ENCODE data around the gene HIPK3.

HIPK3 gene

DNA sequence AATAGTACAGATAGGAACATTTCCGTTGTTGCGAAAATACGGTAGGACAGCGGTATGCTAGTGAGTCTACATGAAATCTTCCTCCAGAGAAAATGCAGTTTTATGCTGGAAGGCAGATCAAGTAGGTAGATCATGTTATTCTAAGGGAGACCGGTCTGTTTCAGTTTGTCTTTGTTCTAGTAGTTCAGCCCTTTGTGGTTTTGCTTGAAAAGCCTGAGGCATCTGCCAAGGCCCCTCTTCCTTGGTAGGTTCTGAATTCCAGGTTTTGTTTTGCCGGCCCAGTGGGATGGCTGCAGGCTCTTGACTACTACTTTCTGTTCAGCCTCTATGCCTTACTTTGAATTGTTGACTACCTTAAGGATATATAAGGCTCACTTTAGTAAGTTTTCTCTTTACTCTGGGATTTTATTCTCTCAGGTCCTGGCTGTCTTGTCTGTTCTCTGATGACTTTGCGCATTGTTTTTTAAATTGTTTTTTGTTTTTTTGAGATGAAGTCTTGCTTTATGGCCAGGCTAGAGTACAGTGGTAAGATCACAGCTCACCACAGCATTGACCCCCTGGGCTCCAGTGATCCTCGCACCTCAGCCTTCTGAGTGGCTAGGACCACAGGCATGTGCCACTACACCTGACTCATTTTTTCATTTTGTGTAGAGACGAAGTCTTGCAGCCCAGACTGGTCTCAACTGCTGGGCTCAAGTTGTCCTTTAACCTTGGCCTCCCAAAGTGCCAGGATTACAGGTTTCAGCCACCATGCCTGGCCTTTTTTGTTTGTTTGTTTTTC is 53.7 kb downstream of the HIPK3 start:
- DNase-seq: no peak

DNA sequence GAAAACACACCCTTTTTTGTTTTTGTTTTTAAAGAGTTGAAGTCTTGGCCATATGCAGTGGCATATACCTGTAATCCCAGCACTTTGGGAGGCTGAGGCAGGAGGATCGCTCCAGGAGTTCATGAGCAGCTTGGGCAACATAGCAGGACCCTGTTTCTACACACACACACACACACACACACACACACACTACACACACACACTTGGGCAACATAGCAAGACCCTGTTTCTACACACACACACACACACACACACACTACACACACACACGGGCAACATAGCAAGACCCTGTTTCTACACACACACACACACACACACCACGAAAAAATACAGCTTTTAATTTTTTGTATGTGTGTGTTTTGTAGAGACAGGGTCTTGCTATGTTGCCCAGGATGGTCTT is 54.5 kb downstream of the HIPK3 start:
- DNase-seq: no peak

DNA sequence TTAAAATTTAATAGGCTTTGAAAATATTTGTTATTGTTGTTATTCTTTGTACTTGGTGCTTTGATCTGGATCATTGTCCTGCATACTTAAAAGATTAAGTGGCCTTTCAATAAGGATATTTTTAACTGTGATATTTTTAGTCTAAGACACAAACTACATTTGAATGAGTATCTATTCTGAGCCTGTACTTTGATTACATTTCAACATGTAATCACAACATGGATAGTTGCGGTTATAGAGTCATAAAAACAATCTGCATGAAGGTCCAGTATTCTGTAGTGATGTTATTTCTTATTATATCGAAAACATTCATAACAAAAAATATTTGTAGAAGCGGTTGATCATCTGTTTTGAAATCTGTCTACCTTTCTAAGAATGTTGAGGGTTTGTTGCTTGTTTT is 58.6 kb downstream of the HIPK3 start:
- DNase-seq: no peak

DNA sequence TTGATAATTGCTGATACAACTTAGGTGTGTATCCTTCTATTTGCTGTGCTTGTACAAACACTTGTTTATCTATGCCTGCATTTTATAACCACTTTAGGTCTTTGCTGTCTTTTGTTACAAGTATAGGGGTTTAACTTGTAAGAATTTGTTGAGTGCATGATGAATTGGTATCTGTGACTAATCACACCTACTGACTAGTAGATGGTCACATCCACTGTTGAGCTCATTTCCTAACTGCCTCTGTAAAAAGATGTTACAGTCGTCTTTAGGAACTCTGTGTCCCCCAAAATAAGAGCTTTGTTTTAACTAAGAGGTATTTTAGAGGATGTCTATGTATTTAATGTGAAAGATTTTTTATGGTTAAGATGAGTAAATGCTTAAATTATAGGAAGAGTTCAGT is 60.5 kb downstream of the HIPK3 start:
- DNase-seq: no peak

DNA sequence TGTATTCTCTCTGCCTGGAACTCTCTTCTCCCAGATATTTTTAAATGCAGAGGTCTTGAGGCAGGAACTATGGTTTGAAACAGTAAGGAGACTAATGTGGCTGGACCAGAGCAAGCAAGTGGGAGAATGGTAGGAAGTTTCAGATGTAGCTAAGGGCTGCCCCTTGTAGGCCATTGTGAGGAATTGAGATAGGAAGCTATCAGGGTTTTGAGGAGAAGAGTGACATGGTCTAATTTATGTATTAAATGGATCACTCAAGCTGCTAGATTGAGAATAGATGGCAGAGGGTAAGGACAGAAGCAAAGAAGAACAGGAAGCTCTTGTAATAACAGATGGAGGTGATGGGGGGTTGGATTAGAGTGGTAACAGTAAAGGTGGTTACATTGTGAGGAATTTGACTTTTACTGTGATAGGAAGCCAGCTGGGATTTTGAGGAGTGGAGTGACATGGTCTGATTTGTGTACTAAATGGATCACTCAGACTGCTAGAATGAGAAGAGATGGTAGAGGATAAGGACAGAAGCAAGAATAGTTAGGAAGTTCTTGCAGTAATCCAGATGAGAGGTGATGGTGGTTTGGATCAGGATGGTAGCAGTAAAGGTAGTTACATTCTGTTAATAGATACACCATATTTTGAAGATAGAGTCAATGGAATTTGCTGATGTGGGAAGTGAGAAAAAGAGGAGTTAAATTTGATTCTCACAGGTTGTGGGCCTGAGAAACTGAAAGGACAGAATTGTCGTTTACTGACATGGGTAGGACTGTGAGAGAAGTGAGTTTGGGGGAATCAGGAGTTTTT is 63.0 kb downstream of the HIPK3 start:
- DNase-seq: no peak

DNA sequence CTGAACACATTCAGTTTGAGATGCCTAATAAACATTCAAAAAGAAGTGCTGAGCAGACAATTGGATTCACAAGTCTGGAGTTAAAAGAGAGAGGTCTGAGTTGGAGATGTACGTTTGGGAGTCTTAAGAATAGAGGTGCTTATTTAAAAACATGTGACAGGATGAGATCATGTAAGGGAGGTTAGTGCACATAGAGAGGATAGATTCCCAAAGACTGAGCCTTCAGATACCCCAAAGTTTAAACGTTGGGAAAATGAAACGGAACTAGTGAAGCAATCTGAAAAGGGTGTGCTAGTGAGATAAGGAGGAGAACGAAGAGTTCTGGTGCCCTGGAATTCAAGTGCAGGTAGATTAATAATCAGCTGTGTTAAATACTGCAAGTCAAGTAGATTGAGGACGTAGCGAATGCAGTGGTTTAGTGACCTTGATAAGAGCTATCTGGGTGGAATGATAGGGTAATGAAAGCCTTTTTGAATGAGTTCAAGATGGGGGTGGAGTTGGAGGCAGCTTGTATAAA is 63.7 kb downstream of the HIPK3 start:
- DNase-seq: no peak

DNA sequence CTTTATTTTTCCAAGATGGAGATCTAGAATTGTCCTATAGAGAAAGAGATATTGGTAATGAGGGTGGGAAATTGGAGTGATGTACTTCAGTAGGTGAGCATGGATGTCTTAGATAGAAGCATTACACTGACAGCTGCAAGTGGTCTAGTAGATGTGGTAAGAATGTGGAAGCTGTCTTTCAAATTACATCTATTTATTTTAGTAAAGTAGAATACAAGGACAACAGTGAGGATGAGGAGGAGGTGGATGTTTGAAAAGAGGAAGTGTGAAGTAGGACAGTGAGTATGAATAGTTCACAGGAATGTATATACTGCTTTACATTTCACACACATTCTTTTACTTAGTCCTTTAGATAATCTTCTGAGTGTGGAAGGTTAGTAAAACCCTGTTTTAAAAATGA is 64.2 kb downstream of the HIPK3 start:
- DNase-seq: no peak

DNA sequence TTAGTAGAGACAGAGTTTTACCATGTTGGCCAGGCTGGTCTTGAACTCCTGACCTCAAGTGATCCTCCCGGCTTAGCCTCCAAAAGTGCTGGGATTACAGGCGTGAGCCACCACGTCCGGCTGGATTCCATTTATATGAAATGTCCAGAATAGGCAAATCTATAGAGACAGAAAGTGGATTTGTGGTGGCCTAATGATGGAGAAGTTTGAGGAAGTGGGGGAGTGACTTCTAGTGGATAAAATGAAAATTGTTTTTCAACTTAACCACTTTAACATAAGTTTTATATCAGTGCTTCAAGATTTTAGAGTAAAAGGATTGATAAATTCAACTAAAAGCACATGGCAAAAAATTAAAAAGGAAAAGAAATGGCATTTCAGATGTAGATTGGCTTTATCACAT is 66.2 kb downstream of the HIPK3 start:
- DNase-seq: no peak

DNA sequence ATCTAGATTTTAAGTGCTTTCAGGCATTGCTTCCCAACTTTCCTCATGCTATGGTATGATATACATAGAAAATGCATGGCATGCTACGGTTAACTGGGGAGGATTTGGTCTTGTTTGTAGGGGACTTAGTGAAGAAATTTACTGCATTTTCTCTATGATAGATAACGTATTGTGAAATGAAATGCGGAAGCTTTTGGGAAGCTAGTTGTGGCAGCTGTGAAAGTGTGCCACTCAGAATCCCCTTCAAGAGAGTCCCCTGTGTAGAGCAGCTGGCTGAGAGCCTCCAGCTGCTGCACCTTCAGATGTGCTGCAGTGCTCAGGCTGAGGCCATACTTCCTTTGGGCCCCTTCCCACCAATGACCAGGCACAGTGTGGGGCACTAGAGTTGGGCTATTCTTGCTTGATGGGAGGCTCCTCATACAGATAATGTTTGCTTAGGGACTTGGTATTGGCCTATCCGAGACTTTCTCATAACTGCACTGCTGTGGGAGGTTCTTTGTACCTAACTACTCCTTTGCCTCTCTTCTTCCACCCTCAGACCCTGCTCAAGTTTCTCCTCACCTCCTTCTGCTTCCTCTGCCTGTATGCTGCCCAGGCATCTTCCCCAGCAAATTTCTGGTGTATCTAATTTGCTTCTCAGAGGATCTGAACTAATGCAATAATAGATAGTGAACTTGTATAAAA is 67.3 kb downstream of the HIPK3 start:
- no peak for DNase-seq

DNA sequence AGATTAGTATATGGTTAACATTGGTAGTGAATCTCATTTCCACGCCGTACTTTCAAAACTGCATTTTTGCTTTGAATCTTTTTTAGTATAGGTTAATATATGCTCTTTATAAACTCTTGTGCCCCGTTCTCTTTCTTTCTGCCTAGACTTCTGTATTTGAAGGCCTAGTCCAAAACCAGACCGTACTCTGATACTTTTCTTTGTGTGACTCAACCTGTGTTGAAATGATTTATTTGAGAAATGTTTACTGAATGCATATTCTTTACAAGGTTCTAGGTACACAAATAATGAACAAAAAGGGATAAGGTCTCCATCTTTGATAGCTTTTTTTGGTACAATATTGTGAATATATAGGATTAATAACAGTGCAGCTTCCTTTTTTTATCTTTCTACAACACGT is 68.3 kb downstream of the HIPK3 start:
- no peak for DNase-seq

DNA sequence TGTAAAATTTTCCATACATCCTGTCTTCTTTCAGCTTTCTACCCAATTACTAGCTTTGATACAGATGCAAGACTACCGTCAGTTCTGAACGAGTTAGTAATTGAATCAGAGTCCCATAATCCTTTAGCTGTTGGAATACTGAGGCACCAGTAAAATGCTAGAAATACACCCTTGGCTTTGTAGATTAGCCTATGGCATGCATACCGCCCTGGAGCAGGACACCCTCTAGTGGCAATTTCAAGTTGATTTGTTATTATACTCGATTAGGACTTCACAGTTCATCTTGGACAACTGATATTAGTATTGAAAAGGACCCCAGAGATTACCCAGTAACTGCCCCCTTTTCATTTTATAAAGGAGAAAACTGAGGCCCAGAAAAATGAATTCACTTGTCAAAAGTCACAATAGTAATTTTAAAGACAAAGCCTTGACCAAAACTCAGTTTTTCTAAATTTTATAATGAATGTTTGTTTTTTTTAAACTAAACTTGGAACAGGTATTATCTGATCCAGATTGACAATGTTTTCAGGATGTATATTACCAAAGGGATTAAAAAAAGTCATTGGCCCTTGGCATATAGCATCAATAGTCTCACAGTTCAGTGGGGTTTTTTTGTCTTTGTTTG is 72.6 kb downstream of the HIPK3 start:
- no peak for DNase-seq

DNA sequence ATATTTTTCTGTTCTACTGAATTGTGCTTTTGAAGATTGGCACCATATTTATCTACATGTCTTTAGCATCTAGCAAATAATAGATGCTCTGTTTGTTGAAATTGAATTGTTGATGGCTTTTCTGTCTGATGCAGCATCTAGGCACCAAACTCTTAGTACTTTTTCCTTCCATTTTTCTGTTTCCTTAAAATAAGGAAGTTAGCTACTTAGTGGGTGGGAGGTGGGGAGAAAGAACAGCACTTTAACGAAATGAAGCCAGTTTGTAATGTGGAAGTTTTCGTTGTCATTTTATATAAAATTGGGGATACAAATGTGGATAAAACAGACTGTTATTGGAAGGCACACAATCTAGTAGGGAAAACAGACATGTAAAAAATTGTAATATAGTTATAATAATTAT is 76.6 kb downstream of the HIPK3 start:
- no peak for DNase-seq

DNA sequence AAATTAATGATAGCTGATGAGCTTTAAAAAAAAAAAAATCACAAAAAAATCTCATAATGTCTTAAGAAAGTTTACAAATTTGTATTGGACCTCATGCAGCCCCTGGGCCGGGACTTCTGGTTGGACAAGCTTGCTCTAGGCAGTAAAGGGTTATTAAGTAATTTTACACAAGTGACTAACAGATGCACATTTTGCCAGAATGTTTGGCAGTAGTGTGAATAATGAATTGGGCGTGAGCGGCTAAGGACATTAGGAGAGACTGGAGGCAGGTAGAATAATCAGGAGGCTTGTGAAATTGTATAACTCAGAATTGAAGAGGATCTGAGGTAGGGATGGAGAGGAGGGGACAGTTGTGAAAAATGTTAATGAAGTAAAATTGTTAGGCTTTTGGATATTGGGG is 77.4 kb downstream of the HIPK3 start:
- DNase-seq: no peak

DNA sequence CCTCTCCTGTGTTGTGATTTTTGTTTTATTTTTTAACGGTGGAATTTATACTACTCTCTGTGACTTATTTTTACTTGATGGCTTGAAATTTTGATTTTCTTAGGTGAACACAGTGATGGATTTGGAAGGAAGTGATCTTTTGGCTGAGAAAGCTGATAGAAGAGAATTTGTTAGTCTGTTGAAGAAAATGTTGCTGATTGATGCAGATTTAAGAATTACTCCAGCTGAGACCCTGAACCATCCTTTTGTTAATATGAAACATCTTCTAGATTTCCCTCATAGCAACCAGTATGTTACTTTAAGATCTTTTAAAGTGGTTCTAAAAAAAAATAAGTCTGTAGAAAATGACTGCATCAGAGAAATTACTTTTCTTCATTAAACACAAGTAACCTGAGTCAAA is 82.1 kb downstream of the HIPK3 start:
- DNase-seq: no peak

DNA sequence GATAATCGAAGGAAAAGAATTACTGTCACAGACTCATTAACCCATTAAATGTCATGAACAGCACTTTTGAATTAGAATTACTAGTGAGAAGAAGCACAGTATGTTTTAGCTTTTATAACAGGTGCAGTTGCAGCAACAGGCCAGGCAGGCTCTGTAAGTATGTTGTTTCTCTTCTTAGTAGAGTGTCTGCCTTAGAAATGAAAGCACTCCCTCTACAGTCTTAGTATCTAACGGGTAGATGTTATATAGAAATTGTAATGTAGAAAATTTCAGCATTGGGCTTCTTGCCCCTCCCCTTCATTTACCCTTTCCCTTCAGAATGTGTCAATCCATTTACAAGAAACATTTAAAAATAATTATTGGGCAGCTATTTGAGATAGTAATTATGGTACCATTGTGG is 87.4 kb downstream of the HIPK3 start:
- no peak for DNase-seq

DNA sequence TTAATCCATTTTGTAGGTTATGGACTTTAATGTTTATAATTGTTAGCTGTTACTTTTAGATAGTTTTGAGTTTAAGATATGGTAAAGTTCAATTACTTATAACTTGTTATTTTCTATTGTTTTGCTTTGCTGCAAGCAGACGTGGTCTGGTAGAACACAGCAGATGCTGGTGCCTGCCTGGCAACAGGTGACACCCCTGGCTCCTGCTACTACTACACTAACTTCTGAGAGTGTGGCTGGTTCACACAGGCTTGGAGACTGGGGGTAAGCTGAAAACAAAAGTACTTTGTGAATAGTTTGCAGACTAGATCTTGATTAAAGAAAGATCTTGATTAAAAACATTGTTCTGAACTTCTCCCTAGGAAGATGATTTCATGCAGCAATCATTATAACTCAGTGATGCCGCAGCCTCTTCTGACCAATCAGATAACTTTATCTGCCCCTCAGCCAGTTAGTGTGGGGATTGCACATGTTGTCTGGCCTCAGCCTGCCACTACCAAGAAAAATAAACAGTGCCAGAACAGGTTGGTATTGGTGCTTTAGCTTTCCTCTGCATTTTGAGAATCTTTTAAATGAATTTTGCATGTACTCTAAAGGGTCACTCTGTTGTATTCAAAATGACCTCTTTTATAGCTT is 90.4 kb downstream of the HIPK3 start:
- no peak for DNase-seq

DNA sequence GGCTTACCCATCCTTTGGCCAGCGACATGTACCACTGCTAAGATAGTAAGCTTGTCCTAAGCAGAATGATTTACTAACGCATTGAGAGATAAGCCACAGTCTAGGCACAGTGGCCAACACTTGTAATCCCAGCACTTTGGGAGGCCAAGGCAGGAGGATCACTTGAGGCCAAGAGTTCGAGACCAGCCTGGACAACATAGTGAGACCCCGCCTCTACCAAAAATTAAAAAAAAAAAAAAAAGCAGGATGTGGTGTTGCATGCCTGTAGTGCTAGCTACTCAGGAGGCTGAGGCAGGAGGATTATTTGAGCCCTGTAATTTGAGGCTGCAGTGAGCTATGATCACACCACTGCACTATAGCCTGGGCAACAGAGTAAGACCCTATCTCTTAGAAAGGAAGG is 93.1 kb downstream of the HIPK3 start:
- DNase-seq: no peak

DNA sequence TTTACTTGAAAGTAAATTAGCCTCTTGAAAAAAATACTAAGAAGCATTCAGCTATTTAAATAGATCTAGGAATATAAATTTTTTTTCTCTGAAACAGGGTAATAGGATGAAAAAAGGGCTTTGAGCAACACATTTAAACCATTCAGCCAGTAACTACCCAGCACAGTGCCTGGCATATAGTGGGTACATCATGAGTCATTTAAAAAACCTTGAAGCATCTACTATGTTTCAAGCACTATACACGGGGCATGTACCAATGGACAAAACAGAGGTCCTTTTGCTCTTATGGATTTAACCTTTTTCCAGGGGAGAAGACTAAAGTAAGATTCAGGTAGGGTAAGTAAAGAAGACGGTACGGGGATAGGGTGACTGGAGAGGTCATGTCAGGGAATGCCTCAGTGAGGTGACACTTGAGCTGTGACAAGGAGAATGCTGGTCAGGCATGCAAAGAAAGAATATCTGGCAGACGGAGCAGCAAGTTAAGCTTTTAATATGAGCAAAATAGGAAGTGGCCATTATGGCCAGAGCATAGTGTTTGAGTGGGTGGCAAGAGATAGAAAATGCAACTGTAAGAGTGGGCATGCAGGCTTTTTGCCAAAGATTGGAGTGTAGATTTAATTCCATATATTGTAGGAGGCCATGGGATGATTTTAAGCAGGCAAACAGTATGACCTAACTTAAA is 101.1 kb downstream of the HIPK3 start:
- DNase-seq: no peak

DNA sequence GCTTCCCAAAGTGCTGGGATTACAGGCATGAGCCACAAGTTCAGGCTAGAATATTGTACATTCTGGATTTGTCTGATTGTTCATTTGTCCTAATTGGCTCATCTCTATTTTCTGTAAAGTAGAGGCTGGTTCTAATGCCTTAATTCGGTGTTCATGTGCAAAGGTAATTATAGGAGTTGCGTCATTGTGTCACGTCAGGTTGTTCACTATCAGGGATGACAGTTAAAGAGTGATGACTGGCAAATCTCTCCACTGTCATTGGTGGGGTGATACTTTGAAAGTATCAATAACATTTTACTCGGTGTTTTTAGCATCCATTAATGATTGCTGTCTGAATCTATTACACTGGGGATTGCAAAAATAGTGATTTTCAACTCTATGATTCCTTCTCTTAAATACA is 103.5 kb downstream of the HIPK3 start:
- DNase-seq: no peak

DNA sequence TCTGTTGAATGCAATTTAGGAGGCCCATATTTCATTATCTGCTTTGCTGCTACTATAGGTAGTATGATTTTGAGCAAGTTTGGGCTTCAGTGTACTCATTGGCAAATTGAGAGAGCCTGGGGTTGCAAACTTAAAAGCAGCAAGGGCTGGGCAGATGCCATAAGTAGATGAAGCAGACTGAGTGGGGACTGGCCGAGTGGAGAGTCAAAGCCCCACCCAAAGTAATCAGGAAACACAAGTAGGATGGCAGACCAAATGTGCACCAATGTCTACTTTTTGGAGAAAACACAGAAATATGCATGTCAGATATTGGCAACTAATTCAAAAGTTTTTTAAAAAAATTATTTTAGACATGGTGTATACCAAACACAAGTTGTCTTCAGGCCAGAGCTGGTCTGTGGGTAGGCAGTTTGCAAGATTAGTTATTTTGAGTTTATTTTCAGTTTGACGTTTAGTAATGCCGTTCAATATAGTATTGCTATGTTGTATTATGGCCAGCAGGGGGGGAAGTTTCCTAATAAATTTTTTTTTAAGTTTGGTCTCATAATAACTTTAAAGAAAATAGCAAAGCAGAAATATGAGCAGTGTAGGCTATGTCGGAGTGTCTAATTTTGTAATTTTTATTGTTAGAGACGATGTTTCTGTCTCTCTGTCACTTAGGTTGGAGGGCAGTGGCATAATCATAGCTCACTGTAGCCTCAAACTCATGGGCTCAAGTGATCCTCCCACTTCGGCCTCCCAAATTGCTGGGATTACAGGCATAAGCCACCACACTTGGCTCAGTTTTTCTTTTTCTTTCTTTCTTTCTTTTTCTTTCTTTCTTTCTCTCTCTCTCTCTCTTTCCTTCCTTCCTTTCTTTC is 105.1 kb downstream of the HIPK3 start:
- no peak for DNase-seq

DNA sequence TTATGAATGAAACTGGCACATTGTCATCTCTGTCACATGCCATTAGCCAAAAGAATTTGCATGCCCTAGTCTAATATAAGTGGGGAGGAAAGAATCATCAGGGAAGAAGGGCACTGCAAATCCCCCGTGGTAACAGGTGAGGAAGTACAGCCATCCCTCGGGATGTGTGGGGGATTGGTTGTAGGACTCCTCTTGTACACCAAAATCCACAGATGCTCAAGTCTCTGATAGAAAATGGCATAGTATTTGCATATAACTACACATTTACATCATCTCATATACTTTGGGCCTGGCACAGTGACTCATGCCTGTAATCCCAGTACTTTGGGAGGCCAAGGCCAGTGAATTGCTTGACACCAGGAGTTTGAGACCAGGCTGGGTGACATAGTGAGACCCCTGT is 109.7 kb downstream of the HIPK3 start:
- no peak for DNase-seq

All from NCI-H1436 treated with DMSO at 0.1 percent for 48 hours (cell line).